ENCODE measurements around the gene OR2B6.
"Not testable (repeated sequence)": the region's sequence is repeated elsewhere in the genome, so short reads cannot be mapped to it uniquely, and the experiment has no call there.

The OR2B6 gene

GRCh38 chr6:27956941-27957340 is at the start of gene OR2B6:
TSS of gene OR2B6 (plus strand) at chr6:27957241. CDS start at chr6:27957241, 0 bp downstream.
- DNase-seq (ENCODE audit: low read depth in 2 of 2), result no peak

- no peak for DNase-seq (ENCODE audit: low read depth in 2 of 2)
These were observed 49.0 kb upstream of the OR2B6 start for GRCh38 chr6:27908017-27908416.

- no peak for DNase-seq (ENCODE audit: low read depth in 2 of 2)
These were observed 45.0 kb upstream of the OR2B6 start, which contains the start of gene OR2B2 for GRCh38 chr6:27911956-27912446. TSS of gene OR2B2 (minus strand) at chr6:27912396. CDS start at chr6:27912319, 77 bp downstream.

GRCh38 chr6:27922949-27923348 is 34.1 kb upstream of the OR2B6 start:
- DNase-seq (ENCODE audit: low read depth in 2 of 2), result no peak

- no peak for DNase-seq (ENCODE audit: low read depth in 2 of 2)
These were observed 32.9 kb upstream of the OR2B6 start for GRCh38 chr6:27924179-27924578.

- not testable (repeated sequence) for DNase-seq (ENCODE audit: low read depth in 2 of 2)
These were observed 29.0 kb upstream of the OR2B6 start for GRCh38 chr6:27928041-27928440.

- DNase-seq (ENCODE audit: low read depth in 2 of 2), result not testable (repeated sequence)
These were observed 27.1 kb upstream of the OR2B6 start for GRCh38 chr6:27929930-27930329.

GRCh38 chr6:27931209-27931608 is 25.8 kb upstream of the OR2B6 start:
- no peak for DNase-seq (ENCODE audit: low read depth in 2 of 2)

GRCh38 chr6:27940766-27941165 is 16.3 kb upstream of the OR2B6 start:
- no peak for DNase-seq (ENCODE audit: low read depth in 2 of 2)

- not testable (repeated sequence) for DNase-seq (ENCODE audit: low read depth in 2 of 2)
These were observed 14.0 kb upstream of the OR2B6 start for GRCh38 chr6:27943072-27943471.

GRCh38 chr6:27948237-27948636 is 8.8 kb upstream of the OR2B6 start:
- DNase-seq (ENCODE audit: low read depth in 2 of 2), result no peak

- DNase-seq (ENCODE audit: low read depth in 2 of 2), result no peak
These were observed 6.0 kb upstream of the OR2B6 start for GRCh38 chr6:27951040-27951439.

- no peak for DNase-seq (ENCODE audit: low read depth in 2 of 2)
These were observed 475 bp downstream of the OR2B6 start for GRCh38 chr6:27957516-27957915.

GRCh38 chr6:27962506-27962905 is 5.5 kb downstream of the OR2B6 start:
- no peak for DNase-seq (ENCODE audit: low read depth in 2 of 2)

GRCh38 chr6:27966044-27966443 is 9.0 kb downstream of the OR2B6 start:
- DNase-seq (ENCODE audit: low read depth in 2 of 2), result no peak

- DNase-seq (ENCODE audit: low read depth in 2 of 2), result no peak
These were observed 9.9 kb downstream of the OR2B6 start for GRCh38 chr6:27966816-27967426.

- no peak for DNase-seq (ENCODE audit: low read depth in 2 of 2)
These were observed 13.4 kb downstream of the OR2B6 start for GRCh38 chr6:27970444-27970843.

- DNase-seq (ENCODE audit: low read depth in 2 of 2), result no peak
These were observed 15.7 kb downstream of the OR2B6 start for GRCh38 chr6:27972750-27973149.

- DNase-seq (ENCODE audit: low read depth in 2 of 2), result no peak
These were observed 20.3 kb downstream of the OR2B6 start for GRCh38 chr6:27977387-27977786.

- DNase-seq (ENCODE audit: low read depth in 2 of 2), result no peak
These were observed 21.7 kb downstream of the OR2B6 start for GRCh38 chr6:27978705-27979104.

- no peak for DNase-seq (ENCODE audit: low read depth in 2 of 2)
These were observed 23.1 kb downstream of the OR2B6 start for GRCh38 chr6:27980111-27980510.

GRCh38 chr6:27986928-27987725 is 30.1 kb downstream of the OR2B6 start:
- no peak for DNase-seq (ENCODE audit: low read depth in 2 of 2)

- DNase-seq (ENCODE audit: low read depth in 2 of 2), result no peak
These were observed 37.6 kb downstream of the OR2B6 start for GRCh38 chr6:27994616-27995015.
